HG03103 (cell line): ENCODE data around the gene DEPDC1.
"Not testable (repeated sequence)": the region's sequence is repeated elsewhere in the genome, so short reads cannot be mapped to it uniquely, and the experiment has no call there.

Experiments
- ATAC-seq: cut with Tn5 transposase; IDR thresholded peaks from one replicate; pipeline ENCODE4 v1.9.1; 2021; ENCODE audit warnings: low read depth; ENCODE audit not compliant: unreplicated experiment

The DEPDC1 gene

GRCh38 chr1:68479501-68479900, 17.4 kb downstream of the DEPDC1 start:
- no peak for ATAC-seq

GRCh38 chr1:68478662-68479061, 18.2 kb downstream of the DEPDC1 start:
- no peak for ATAC-seq

- not testable (repeated sequence) for ATAC-seq
Measured at GRCh38 chr1:68476626-68477025, 20.3 kb downstream of the DEPDC1 start.

GRCh38 chr1:68473060-68473459, 23.8 kb downstream of the DEPDC1 start:
- ATAC-seq = no peak

GRCh38 chr1:68470388-68470970, 26.4 kb downstream of the DEPDC1 start:
- no peak for ATAC-seq

- ATAC-seq = no peak
Measured at GRCh38 chr1:68464891-68465290, 32.0 kb downstream of the DEPDC1 start.

GRCh38 chr1:68460935-68461334, 35.9 kb downstream of the DEPDC1 start:
- ATAC-seq = no peak

- no peak for ATAC-seq
Measured at GRCh38 chr1:68459796-68460195, 37.1 kb downstream of the DEPDC1 start.

GRCh38 chr1:68459091-68459490, 37.8 kb downstream of the DEPDC1 start:
- no peak for ATAC-seq

GRCh38 chr1:68456202-68456601, 40.7 kb downstream of the DEPDC1 start:
- ATAC-seq = no peak

- ATAC-seq = peak; percentile 50
Measured at GRCh38 chr1:68454534-68454933, 42.3 kb downstream of the DEPDC1 start.

- ATAC-seq = no peak
Measured at GRCh38 chr1:68453060-68453670, 43.7 kb downstream of the DEPDC1 start.

GRCh38 chr1:68449901-68450300, 47.0 kb downstream of the DEPDC1 start, which contains the start of gene RPE65:
Gene RPE65, minus strand, starts transcription at chr1:68449954. Its CDS starts 49 bp downstream, at chr1:68449905.
- ATAC-seq = no peak

- ATAC-seq = no peak
Measured at GRCh38 chr1:68448365-68448764, 48.5 kb downstream of the DEPDC1 start.

- ATAC-seq = no peak
Measured at GRCh38 chr1:68445709-68446108, 51.2 kb downstream of the DEPDC1 start.

- peak; percentile 84 for ATAC-seq
Measured at GRCh38 chr1:68442822-68443556, 53.9 kb downstream of the DEPDC1 start.

GRCh38 chr1:68442006-68442405, 54.9 kb downstream of the DEPDC1 start:
- no peak for ATAC-seq

- no peak for ATAC-seq
Measured at GRCh38 chr1:68438310-68438709, 58.6 kb downstream of the DEPDC1 start.

GRCh38 chr1:68433395-68433794, 63.5 kb downstream of the DEPDC1 start:
- ATAC-seq = no peak

GRCh38 chr1:68431076-68431475, 65.8 kb downstream of the DEPDC1 start:
- no peak for ATAC-seq

- no peak for ATAC-seq
Measured at GRCh38 chr1:68429233-68429808, 67.6 kb downstream of the DEPDC1 start.
